HUES6 (cell line): Measurements from ENCODE around the gene ZNF629.
A peak's percentile ranks its signal among the peaks of the same experiment; 100 is the strongest.

ENCODE experiments used
- H3K27ac ChIP-seq: 2 replicates; pipeline ENCODE4 v1.7.0; 2013; ENCODE audit warnings: low read depth, mild to moderate bottlenecking, low read length, inconsistent platforms
- H3K27me3 ChIP-seq: 2 replicates; pipeline ENCODE4 v1.6.1; 2013; ENCODE audit warnings: low read length; ENCODE audit not compliant: control insufficient read depth, insufficient read depth
- H3K36me3 ChIP-seq: 2 replicates; pipeline ENCODE4 v1.6.1; 2013; ENCODE audit warnings: low read length; ENCODE audit not compliant: control insufficient read depth, insufficient read depth
- H3K4me1 ChIP-seq: 2 replicates; pipeline ENCODE4 v1.6.1; 2013; ENCODE audit warnings: low read length; ENCODE audit not compliant: control insufficient read depth, insufficient read depth
- H3K4me3 ChIP-seq: 2 replicates; pipeline ENCODE4 v1.5.1; 2013; ENCODE audit warnings: low read depth, low read length
- H3K9ac ChIP-seq: one replicate; pipeline ENCODE4 v1.6.1; 2013; ENCODE audit warnings: mild to moderate bottlenecking, low read length
- H3K9me3 ChIP-seq: 2 replicates; pipeline ENCODE4 v1.6.1; 2013; ENCODE audit warnings: low read depth, low read length; ENCODE audit not compliant: control insufficient read depth, insufficient read depth

The ZNF629 gene

DNA sequence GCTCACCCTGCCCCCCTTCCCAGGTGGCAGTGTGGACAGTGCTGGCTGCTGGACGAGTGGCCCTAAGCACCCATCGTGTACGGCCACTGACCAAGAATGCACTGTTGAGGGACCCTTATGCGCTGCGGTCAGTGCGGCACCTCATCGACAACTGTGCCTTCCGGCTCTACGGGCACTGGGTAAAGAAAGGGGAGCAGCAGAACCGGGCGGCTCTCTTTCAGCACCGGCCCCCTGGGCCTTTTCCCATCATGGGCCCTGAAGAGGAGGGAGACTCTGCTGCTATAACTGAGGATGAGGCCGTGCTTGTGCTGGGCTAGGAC is 30.3 kb downstream of the ZNF629 start:
- no peak overlapping the region for H3K4me3 ChIP-seq
- H3K4me1 ChIP-seq = peaks cover 3% of the 10 kb centered on the region; the same call in 1 of the 2 replicates
- peaks cover 56% of the 10 kb centered on the region for H3K36me3 ChIP-seq
- no peaks in the 10 kb centered on the region for H3K27me3 ChIP-seq
- no peak overlapping the region for H3K27ac ChIP-seq
- H3K9ac ChIP-seq = no peak overlapping the region
- no peaks in the 10 kb centered on the region for H3K9me3 ChIP-seq

DNA sequence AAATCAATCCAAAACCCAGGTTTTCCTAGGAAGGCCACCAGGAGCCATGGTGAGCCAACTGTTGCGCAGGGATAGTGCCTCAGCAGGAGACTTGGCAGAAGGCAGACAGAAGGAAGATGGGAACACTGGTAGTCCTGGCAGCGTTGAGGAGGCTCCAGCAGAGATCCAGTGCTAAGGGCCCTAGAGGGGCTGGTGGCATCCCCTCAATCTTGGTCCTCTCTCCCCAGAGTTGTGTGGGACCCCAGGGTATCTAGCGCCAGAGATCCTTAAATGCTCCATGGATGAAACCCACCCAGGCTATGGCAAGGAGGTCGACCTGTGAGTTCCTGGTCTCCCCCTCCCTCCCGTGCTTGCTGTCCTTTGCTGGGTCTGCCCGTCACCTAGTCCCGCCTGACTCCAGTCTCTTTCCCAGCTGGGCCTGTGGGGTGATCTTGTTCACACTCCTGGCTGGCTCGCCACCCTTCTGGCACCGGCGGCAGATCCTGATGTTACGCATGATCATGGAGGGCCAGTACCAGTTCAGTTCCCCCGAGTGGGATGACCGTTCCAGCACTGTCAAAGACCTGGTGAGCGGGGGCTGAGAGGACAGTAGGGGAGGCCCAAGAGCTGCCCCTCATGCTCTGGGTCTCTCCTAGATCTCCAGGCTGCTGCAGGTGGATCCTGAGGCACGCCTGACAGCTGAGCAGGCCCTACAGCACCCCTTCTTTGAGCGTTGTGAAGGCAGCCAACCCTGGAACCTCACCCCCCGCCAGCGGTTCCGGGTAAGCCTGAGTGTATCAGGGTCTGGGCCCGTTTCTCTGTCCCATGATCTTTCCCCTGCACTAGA is 30.8 kb downstream of the ZNF629 start:
- Histone ChIP-seq H3K9ac (no peak overlapping the region), H3K27ac (no peak overlapping the region), H3K9me3 (no peaks in the 10 kb centered on the region), H3K36me3 (peaks cover 61% of the 10 kb centered on the region), H3K4me1 (peaks cover 3% of the 10 kb centered on the region; the same call in 1 of the 2 replicates), H3K4me3 (no peak overlapping the region), H3K27me3 (no peaks in the 10 kb centered on the region)

DNA sequence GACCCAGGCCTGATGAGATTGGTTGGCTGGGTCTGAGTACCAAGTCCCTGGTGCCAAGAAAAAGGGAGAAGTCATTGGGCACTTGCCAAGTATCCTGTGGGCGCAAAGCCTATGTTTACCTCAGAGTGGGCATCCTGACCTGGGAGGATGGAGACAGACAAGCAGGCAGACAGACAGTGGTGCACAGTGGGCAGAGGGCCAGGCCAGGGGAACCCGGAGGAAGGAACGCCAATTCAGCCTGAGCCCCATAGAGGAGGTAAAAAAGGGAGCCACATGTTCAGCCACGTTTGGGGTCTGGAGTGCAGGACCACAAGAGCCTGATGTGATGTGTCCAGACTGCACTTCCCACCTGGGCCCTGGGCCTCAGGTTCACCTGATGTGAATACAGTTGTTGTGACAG is 33.4 kb downstream of the ZNF629 start:
- Histone ChIP-seq H3K9ac (no peak overlapping the region), H3K27ac (no peak overlapping the region), H3K36me3 (peaks cover 66% of the 10 kb centered on the region), H3K4me1 (no peaks in the 10 kb centered on the region), H3K27me3 (no peaks in the 10 kb centered on the region), H3K9me3 (no peaks in the 10 kb centered on the region), H3K4me3 (no peak overlapping the region)

DNA sequence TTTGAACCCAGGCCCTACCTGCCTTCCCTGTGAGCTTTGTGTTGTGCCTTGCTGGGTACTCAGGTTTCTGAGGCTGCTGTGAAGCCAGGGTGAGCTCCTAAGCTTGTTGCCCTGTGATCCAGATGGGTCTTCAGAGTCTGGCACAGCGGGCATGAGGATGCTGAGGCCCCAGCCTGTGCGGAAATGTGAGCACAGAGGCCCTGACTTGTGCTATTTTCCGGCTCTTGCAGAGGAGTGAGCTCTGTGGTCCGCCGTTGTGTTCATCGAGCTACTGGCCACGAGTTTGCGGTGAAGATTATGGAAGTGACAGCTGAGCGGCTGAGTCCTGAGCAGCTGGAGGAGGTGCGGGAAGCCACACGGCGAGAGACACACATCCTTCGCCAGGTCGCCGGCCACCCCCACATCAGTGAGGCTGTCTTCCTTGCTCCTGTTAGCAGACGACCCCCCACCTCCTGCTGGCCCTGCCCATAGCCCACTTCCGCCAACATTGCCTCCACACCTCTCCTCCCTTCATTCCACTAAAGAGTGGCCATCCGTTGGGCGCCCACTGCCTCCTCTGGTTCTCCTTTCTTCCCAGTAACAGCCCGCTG is 36.0 kb downstream of the ZNF629 start:
- Histone ChIP-seq H3K9ac (no peak overlapping the region), H3K4me1 (0 out of 2 replicates have a peak, but pooled peaks cover 6% of the 10 kb centered on the region), H3K36me3 (peaks cover 52% of the 10 kb centered on the region), H3K27me3 (no peaks in the 10 kb centered on the region), H3K27ac (no peak overlapping the region), H3K4me3 (no peak overlapping the region), H3K9me3 (no peaks in the 10 kb centered on the region)

DNA sequence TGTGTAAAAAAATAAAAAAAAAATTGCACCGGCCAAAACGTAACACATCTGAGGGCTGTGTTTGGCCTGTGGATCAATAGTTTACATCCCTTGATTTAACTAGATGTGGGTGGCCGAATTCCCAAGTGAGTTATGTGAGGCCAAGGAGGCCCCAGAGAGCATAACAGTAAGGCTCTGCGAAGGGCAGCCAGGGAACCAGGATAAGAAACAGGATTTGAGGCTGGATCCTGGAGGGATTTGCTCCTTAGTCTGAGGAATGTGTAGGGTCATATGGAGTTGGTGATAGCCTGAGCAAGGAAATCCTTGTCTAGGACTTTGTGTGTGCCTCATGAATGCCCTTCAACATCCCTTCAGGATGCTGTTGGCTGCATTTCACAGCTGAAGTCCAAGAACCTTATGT is 36.8 kb downstream of the ZNF629 start:
- Histone ChIP-seq H3K36me3 (peaks cover 45% of the 10 kb centered on the region), H3K27ac (no peak overlapping the region), H3K9ac (no peak overlapping the region), H3K9me3 (no peaks in the 10 kb centered on the region), H3K27me3 (no peaks in the 10 kb centered on the region), H3K4me3 (no peak overlapping the region), H3K4me1 (0 out of 2 replicates have a peak, but pooled peaks cover 6% of the 10 kb centered on the region)

DNA sequence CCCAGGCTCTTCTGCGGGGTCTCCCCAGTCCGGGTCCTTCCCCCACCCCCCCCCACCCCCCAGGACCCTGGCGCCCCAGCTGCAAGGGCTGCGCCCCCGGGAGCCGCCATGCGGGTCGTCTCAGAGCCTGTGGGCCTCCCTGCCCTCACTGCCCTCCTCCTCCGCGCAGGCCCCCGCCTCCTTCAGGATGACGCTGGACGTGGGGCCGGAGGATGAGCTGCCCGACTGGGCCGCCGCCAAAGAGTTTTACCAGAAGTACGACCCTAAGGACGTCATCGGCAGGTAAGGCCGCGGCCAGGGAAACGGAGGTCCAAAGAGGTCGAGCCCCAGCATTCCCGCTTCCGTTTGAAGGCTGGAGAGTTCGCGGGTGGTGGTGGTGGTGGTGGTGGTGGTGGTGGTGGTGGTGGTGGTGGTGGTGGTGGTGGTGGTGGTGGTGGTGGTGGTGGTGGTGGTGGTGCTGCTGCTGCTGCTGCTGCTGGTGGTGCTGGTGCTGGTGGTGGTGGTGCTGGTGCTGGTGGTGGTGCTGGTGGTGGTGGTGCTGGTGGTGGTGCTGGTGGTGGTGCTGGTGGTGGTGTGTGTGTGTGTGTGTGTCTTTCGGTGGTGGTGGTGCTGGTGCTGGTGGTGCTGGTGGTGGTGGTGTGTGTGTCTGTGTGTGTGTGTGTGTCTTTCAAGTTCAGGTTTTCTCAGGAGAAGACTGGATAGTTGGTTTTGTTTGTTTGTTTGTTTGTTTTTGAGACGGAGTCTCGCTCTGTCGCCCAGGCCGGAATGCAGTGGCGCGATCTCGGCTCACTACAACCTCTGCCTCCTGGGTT is 38.2 kb downstream of the ZNF629 start:
- Histone ChIP-seq H3K36me3 (peaks cover 41% of the 10 kb centered on the region), H3K4me1 (0 out of 2 replicates have a peak, but pooled peaks cover 6% of the 10 kb centered on the region), H3K27ac (no peak overlapping the region), H3K4me3 (peak overlapping the region; percentile 87), H3K27me3 (no peaks in the 10 kb centered on the region), H3K9me3 (no peaks in the 10 kb centered on the region), H3K9ac (peak overlapping the region; percentile 86)

DNA sequence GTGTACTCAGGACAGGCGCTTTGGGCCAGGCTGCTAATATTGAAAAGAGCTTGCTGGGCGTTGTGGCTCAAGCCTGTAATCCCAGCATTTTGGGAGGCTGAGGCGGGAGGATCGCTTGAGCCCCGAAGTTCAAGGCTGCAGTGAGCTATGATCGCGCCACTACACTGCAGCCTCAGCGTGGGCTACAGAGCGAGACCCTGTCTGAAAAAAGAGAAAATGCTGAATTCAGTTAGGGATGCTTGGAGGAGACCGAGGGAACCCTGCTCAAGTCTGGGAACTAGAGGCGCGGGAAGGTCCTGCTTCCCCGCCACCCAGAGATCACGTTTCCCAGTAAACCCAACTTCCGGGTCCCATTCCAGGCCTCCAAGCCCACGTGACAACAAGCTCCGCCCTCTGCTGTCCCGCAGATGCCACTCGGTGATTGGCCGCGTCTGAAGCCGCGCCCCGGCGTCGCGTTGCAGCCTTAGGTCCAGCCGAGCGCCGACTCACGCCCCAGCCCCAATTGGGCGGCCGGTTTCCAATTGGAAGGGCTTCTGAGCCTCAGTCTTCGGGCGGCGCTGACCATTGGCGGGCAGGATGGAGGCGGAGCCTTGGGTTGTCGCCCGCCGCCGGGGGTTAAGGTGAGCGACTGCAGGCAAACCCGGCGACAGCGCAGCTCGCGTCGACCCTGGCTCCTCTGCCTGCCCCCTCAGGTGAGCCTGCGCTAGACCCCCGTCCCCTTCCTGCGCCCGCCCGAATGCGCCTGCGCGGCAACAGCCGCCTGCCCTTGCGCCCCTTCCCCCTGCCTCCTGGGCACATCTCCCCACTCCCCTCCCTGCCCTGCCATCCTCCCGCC is 39.0 kb downstream of the ZNF629 start, which contains the start of gene PHKG2:
PHKG2 (plus strand) TSS at position 627 of the 835 bp plus-strand sequence. CDS start 396 bp downstream, outside the sequence.
- Histone ChIP-seq H3K27me3 (no peaks in the 10 kb centered on the region), H3K9ac (peak within 1 kb of the TSS; percentile 86), H3K4me3 (peak within 1 kb of the TSS; percentile 87), H3K4me1 (0 out of 2 replicates have a peak, but pooled peaks cover 6% of the 10 kb centered on the region), H3K9me3 (no peaks in the 10 kb centered on the region), H3K27ac (peak within 1 kb of the TSS; percentile 11; the same call in 1 of the 2 replicates), H3K36me3 (peaks cover 40% of the 10 kb centered on the region)

DNA sequence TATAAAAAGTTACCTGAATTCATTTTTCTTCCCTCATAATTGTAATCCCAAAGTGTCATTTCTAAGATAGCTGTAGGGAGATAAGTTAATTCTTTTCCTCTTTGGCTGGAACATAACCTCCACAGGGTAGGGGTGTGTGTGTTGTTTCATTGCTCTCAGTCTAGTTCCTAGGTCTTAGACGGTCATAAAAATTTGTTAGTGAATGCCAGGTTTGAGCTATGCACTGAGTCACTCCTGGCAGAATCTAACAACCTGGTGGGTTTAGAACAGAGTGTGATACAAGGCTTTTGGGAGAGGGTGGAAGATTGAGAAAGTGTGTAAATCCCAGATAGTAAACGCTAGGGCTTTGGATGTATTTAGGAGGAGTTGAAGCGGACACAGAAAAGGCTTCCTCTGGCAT is 39.7 kb downstream of the ZNF629 start:
- Histone ChIP-seq H3K27ac (peak overlapping the region; percentile 11; the same call in 1 of the 2 replicates), H3K4me3 (peak overlapping the region; percentile 87), H3K27me3 (no peaks in the 10 kb centered on the region), H3K4me1 (0 out of 2 replicates have a peak, but pooled peaks cover 6% of the 10 kb centered on the region), H3K9ac (peak overlapping the region; percentile 86), H3K9me3 (no peaks in the 10 kb centered on the region), H3K36me3 (peaks cover 37% of the 10 kb centered on the region)

DNA sequence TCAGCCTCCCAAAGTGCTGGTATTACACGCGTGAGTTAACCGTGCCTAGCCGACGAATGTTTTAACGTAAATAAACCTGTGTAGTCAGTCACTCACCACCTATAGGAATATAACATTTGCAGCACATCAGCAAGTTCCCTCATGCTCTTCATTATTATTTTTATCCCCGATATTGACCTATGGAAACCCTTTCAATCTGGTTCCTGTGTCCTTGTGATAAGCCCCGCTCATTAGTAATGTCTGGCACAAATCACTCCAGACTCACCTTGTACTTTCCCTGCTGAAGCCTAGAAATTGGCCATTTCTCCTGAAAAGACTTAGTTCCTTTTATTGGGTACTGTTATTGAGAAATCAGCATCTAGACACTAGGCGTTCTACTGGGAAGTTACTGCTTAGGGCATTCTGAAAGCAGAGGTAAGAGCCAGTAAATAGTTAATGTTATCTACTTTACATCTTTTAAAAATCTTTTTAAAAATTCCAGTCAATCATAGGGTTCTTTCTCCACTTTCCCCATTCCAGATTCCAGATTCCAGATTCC is 40.3 kb downstream of the ZNF629 start:
- Histone ChIP-seq H3K27me3 (no peaks in the 10 kb centered on the region), H3K9ac (no peak overlapping the region), H3K4me3 (no peak overlapping the region), H3K9me3 (no peaks in the 10 kb centered on the region), H3K4me1 (0 out of 2 replicates have a peak, but pooled peaks cover 7% of the 10 kb centered on the region), H3K27ac (no peak overlapping the region), H3K36me3 (peaks cover 41% of the 10 kb centered on the region)

DNA sequence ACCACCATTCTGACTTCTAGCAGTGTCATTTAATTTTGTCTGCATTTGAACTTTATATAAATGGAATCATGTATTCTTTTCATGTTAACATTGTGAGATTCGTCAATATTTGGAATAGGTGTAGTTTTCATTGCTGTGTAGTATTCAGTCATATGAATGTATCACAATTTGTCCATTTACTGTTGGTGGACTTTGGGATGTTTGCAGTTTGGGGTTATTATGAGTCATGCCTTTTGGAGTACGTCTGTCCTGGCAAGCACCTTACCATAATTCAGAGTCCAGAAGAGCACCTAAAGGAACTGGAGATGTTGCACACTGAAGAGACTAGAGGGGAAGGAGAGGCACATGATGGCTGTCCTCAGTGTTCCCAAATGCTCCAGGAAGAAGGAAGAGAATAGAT is 41.9 kb downstream of the ZNF629 start:
- H3K27me3 ChIP-seq = no peaks in the 10 kb centered on the region
- peaks cover 20% of the 10 kb centered on the region; the same call in 1 of the 2 replicates for H3K4me1 ChIP-seq
- no peaks in the 10 kb centered on the region for H3K9me3 ChIP-seq
- H3K36me3 ChIP-seq = peaks cover 31% of the 10 kb centered on the region
- H3K9ac ChIP-seq = no peak overlapping the region
- H3K4me3 ChIP-seq = no peak overlapping the region
- H3K27ac ChIP-seq = no peak overlapping the region
